HG03575 (cell line): ENCODE results near the gene MYH14.

Source experiments
- ATAC-seq: cut with Tn5 transposase; IDR thresholded peaks from one replicate; pipeline ENCODE4 v1.9.1; 2021; ENCODE audit not compliant: unreplicated experiment, insufficient number of reproducible peaks, low FRiP score; ENCODE audit errors: extremely low read depth

The MYH14 gene

GRCh38 chr19:50311723-50312635, 108.6 kb downstream of the MYH14 start:
- ATAC-seq, result no peak

- no peak for ATAC-seq
Observed at GRCh38 chr19:50312967-50313811, 109.8 kb downstream of the MYH14 start.

- ATAC-seq, result no peak
Observed at GRCh38 chr19:50313812-50314536, 110.6 kb downstream of the MYH14 start.

GRCh38 chr19:50314724-50315708, 111.6 kb downstream of the MYH14 start:
- ATAC-seq, result no peak

- ATAC-seq, result no peak
Observed at GRCh38 chr19:50315773-50316448, 112.5 kb downstream of the MYH14 start.

GRCh38 chr19:50317115-50317514, 113.7 kb downstream of the MYH14 start:
- no peak for ATAC-seq

- no peak for ATAC-seq
Observed at GRCh38 chr19:50318438-50318837, 115.0 kb downstream of the MYH14 start.

- no peak for ATAC-seq
Observed at GRCh38 chr19:50319156-50319555, 115.7 kb downstream of the MYH14 start.

GRCh38 chr19:50320051-50320450, 116.6 kb downstream of the MYH14 start:
- no peak for ATAC-seq

GRCh38 chr19:50320596-50320995, 117.2 kb downstream of the MYH14 start:
- ATAC-seq, result no peak

- no peak for ATAC-seq
Observed at GRCh38 chr19:50321831-50322230, 118.4 kb downstream of the MYH14 start.

- no peak for ATAC-seq
Observed at GRCh38 chr19:50322234-50322633, 118.8 kb downstream of the MYH14 start.

GRCh38 chr19:50322931-50323781, 119.7 kb downstream of the MYH14 start:
- no peak for ATAC-seq

GRCh38 chr19:50323782-50324133, 120.3 kb downstream of the MYH14 start:
- no peak for ATAC-seq

GRCh38 chr19:50324331-50324730, 120.9 kb downstream of the MYH14 start:
- ATAC-seq, result no peak

- ATAC-seq, result no peak
Observed at GRCh38 chr19:50325310-50326100, 122.1 kb downstream of the MYH14 start.
